NB4 (cell line): ENCODE results near the gene COA4.

Experiments
- DNase-seq: peaks from one replicate; pipeline ENCODE4 v3.0.0; 2010; ENCODE audit warnings: low read depth
- H3K4me3 ChIP-seq: one replicate; pipeline ENCODE4 v1.5.1; 2011; ENCODE audit warnings: mild to moderate bottlenecking, low read depth, low read length, moderate library complexity
- MYC ChIP-seq: IDR thresholded peaks from 2 replicates; pipeline ENCODE4 v1.6.1; 2011; ENCODE audit warnings: low read depth, low read length
- POLR2A ChIP-seq: IDR thresholded peaks from 2 replicates; pipeline ENCODE4 v1.6.1; 2011; ENCODE audit warnings: mild to moderate bottlenecking; ENCODE audit not compliant: insufficient read length; ENCODE audit errors: extremely low read depth
- TF ChIP-seq, protein P1 (sequence below): IDR thresholded peaks from 2 replicates; pipeline ENCODE4 v1.6.1; 2011; ENCODE audit warnings: low read depth, low read length
- TF ChIP-seq, protein P2 (sequence below): IDR thresholded peaks from one replicate; pipeline ENCODE4 v1.5.1; 2012; ENCODE audit warnings: low read depth, low read length

The COA4 gene

DNA sequence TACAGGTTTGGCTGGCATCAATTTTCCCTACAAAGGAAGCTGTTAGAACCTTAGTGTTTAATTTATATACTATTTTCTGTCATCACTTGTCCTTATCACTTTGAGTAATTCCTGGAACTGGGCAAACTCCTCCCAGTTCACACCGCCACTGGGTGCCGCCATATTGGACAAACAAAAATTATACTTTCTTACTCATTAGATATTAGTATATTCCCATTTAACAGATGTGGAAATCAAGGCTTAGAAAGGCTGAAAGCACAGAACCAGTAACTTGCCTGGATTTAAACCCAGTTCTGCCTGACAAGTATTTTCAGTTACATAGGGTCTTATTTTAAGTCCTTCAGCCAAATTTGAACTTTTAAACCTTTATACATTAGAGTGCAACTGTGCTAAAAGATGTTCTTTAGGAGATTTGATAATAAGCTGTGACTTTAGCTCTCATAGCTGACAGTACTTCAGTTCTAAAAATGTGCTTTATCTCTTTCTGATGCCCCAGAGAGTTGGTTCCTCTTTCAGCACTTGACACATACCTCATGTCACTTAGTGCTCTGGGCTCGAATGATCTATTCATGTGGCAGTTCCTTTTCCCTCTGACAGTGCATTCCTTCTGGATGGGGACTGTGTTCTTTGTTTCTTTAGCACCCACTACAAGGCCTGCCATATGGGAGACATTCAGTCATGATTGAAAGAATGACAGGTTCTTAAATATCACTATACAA is 25.4 kb downstream of the COA4 start:
- no peak for TF ChIP-seq POLR2A
- TF ChIP-seq, protein P1, sequence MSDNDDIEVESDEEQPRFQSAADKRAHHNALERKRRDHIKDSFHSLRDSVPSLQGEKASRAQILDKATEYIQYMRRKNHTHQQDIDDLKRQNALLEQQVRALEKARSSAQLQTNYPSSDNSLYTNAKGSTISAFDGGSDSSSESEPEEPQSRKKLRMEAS, result peak; percentile 59
- peak; percentile 53 for DNase-seq

DNA sequence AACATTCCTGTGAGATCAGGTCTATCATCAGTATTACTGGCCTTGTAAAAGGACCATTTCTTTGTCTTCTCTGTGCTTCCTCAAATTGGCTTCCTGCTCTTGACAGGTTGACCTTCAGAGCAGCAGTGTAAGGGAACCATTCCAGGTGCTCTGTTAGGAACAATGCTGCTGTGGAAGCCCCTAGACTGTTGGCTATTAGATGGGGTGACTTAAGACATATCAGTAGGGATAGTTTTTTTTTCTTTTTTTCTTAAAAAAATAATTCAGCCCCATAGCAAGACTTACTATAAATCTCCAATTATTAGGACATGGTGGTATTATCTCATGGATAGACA is 37.6 kb downstream of the COA4 start:
- DNase-seq, result no peak
- H3K4me3 ChIP-seq, result no peak overlapping the region
- TF ChIP-seq MYC (no peak), POLR2A (no peak)
- TF ChIP-seq, protein P1, result no peak
- TF ChIP-seq, protein P2, sequence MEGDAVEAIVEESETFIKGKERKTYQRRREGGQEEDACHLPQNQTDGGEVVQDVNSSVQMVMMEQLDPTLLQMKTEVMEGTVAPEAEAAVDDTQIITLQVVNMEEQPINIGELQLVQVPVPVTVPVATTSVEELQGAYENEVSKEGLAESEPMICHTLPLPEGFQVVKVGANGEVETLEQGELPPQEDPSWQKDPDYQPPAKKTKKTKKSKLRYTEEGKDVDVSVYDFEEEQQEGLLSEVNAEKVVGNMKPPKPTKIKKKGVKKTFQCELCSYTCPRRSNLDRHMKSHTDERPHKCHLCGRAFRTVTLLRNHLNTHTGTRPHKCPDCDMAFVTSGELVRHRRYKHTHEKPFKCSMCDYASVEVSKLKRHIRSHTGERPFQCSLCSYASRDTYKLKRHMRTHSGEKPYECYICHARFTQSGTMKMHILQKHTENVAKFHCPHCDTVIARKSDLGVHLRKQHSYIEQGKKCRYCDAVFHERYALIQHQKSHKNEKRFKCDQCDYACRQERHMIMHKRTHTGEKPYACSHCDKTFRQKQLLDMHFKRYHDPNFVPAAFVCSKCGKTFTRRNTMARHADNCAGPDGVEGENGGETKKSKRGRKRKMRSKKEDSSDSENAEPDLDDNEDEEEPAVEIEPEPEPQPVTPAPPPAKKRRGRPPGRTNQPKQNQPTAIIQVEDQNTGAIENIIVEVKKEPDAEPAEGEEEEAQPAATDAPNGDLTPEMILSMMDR, result no peak

More for the DNA sequence above, 25.4 kb downstream of the COA4 start:
- no peak overlapping the region for H3K4me3 ChIP-seq

DNA sequence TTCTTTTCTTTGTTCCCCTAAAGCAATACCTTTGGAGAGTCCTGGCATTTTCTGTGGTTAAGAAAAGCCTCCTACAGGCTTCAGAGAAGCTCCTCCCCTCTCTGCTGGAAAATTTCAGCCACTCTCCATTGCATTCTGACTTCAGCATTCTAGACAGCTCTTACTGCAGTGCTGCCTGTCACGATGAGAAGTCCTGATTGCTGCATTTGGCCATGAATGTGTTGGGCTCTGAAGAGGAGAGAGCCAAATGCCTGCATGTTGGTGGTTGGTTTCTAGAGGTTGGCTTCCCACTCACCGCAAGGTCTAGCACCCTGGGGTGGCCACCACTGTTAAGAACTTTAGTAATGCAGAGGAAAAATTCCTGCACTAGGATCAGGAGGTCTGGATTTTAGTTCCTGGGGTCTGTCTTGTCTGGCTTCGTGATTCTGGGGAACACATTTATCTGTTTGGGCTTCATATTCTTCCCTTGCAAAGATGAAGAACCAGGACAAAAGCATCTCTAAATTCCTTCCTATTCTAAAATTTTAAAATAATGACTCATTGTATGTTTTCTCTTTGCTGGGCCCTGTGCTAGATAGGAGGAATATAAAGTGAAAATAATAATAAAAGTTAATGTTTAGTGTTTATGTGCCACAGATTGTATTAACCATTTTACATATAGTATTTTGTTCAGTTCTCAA is 38.1 kb downstream of the COA4 start:
- TF ChIP-seq, protein P1, result no peak
- TF ChIP-seq POLR2A, result no peak
- TF ChIP-seq, protein P2, result no peak
- DNase-seq, result no peak

DNA sequence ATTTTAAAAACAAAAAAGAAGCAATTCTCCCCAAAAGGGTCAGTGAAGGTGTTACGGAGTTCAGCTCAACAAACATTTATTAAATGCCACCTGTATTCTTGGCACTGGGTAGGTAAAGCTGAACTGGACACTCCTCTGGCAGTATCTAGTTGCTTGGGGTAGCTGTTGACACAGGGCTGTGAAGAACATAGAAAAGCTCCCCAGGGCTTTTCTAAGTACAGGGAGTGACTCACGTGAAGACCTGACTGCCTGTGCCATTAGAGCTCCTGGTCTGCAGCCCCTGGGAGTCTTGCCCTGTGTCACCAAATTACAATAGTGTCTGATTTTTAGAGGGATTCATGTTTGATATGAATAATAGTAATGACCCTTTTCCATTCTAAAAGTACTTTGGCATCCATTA is 43.6 kb downstream of the COA4 start:
- no peak overlapping the region for H3K4me3 ChIP-seq
- DNase-seq, result no peak
- TF ChIP-seq, protein P1, result no peak
- TF ChIP-seq, protein P2, result no peak
- TF ChIP-seq POLR2A (no peak), MYC (no peak)

More for the DNA sequence above, 38.1 kb downstream of the COA4 start:
- no peak overlapping the region for H3K4me3 ChIP-seq

DNA sequence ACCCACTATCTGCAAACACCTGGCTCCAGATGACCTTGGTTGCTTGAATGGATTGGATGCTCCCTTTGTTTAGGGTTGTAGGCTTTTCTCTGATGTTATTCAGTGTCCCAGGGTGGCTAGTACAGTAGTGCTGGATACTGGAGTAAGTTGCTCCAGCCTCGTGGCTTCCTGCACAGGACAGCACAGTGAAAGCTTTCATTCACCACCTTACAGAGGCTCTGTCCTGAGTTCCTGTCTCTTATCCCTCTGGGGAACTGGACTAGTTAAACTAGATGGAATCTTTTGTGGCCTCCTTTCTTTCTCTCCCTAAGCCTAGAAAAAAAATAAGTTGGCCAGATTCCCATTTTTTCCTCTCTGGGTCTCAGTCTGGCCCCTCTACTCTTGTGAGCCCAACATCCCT is 46.4 kb downstream of the COA4 start:
- no peak overlapping the region for H3K4me3 ChIP-seq
- TF ChIP-seq POLR2A (no peak), MYC (no peak)
- TF ChIP-seq, protein P2, result no peak
- TF ChIP-seq, protein P1, result no peak
- DNase-seq, result no peak
